HCT116 (cell line): ENCODE results near the gene EPSTI1.

Source experiments
- CEBPB ChIP-seq: IDR thresholded peaks from 2 replicates; pipeline ENCODE4 v1.6.1; 2012; ENCODE audit warnings: low read depth
- EGR1 ChIP-seq: IDR thresholded peaks from 2 replicates; pipeline ENCODE4 v1.6.1; 2012; ENCODE audit warnings: low read depth
- SP1 ChIP-seq: IDR thresholded peaks from 2 replicates; pipeline ENCODE4 v1.6.1; 2012; ENCODE audit warnings: low read depth
- TF ChIP-seq, protein P1 (sequence below), 3 experiments: fragments of 200-600 bp in 1 of 3; sonication (generic) in 1 of 3; IDR thresholded peaks in 2 of 3; conservative IDR thresholded peaks in 1 of 3; 2 replicates each; pipeline ENCODE4 v1.5.1; 2012 to 2017; ENCODE audit warnings: low read depth in 2 of 3, low read length in 2 of 3, antibody characterized with exemption in 1 of 3, borderline replicate concordance in 1 of 3, control low read depth in 1 of 3, mild to moderate bottlenecking in 1 of 3, mixed read lengths in 1 of 3, mixed run types in 1 of 3, moderate library complexity in 1 of 3; ENCODE audit not compliant: insufficient read depth in 1 of 3

DNA sequence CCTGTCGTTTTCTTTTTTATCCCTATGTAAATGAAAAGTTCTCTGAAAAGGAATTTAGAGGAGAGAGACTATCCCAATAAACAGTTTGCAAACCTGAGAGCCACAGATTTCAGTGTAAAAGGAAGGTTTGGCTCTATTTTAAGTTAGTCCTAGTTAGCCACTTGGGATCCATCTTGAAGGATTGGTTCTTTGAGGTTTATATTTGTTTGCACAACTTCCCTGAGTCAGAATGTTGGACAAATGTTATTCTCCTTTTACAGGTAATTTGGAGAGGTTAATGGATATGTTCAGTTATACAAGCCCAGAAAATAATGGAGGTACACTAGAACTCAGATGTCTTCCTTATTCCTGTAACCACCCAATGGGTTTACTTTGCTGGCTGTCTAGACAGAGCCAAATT lies 28.8 kb upstream of the EPSTI1 start:
- TF ChIP-seq, protein P1, sequence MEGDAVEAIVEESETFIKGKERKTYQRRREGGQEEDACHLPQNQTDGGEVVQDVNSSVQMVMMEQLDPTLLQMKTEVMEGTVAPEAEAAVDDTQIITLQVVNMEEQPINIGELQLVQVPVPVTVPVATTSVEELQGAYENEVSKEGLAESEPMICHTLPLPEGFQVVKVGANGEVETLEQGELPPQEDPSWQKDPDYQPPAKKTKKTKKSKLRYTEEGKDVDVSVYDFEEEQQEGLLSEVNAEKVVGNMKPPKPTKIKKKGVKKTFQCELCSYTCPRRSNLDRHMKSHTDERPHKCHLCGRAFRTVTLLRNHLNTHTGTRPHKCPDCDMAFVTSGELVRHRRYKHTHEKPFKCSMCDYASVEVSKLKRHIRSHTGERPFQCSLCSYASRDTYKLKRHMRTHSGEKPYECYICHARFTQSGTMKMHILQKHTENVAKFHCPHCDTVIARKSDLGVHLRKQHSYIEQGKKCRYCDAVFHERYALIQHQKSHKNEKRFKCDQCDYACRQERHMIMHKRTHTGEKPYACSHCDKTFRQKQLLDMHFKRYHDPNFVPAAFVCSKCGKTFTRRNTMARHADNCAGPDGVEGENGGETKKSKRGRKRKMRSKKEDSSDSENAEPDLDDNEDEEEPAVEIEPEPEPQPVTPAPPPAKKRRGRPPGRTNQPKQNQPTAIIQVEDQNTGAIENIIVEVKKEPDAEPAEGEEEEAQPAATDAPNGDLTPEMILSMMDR (IDR thresholded peaks at IDR 0.05 in 2 of 3, conservative IDR thresholded peaks at IDR 0.05 in 1 of 3; ENCODE audit: borderline replicate concordance in 1 of 3, insufficient read depth in 1 of 3, low read depth in 2 of 3, low read length in 2 of 3): no peak
- TF ChIP-seq SP1: no peak
- TF ChIP-seq CEBPB: no peak
- no peak for TF ChIP-seq EGR1
